ENCODE measurements around the gene POP4.

POP4 gene

GRCh38 chr19:29564574-29565005, 41.5 kb upstream of the POP4 start:
- TF ChIP-seq CTCF (IDR thresholded peaks at IDR 0.05; ENCODE audit: extremely low read depth, missing control alignments): no peak
- DNase-seq (ENCODE audit: low spot score): no peak

- DNase-seq (ENCODE audit: low spot score): no peak
- no peak for TF ChIP-seq CTCF (IDR thresholded peaks at IDR 0.05; ENCODE audit: extremely low read depth, missing control alignments)
Observed at GRCh38 chr19:29565171-29565570, 40.9 kb upstream of the POP4 start.

GRCh38 chr19:29566496-29567054, 39.5 kb upstream of the POP4 start:
- DNase-seq (ENCODE audit: low spot score): no peak

GRCh38 chr19:29567366-29567915, 38.6 kb upstream of the POP4 start:
- no peak for TF ChIP-seq CTCF (IDR thresholded peaks at IDR 0.05; ENCODE audit: extremely low read depth, missing control alignments)
- DNase-seq (ENCODE audit: low spot score): no peak

More at GRCh38 chr19:29566496-29567054, 39.5 kb upstream of the POP4 start:
- no peak for TF ChIP-seq CTCF (IDR thresholded peaks at IDR 0.05; ENCODE audit: extremely low read depth, missing control alignments)

GRCh38 chr19:29568036-29569025, 37.8 kb upstream of the POP4 start:
- no peak for DNase-seq (ENCODE audit: low spot score)
- no peak for TF ChIP-seq CTCF (IDR thresholded peaks at IDR 0.05; ENCODE audit: extremely low read depth, missing control alignments)

- no peak for TF ChIP-seq CTCF (IDR thresholded peaks at IDR 0.05; ENCODE audit: extremely low read depth, missing control alignments)
- DNase-seq (ENCODE audit: low spot score): no peak
Observed at GRCh38 chr19:29569038-29569911, 36.8 kb upstream of the POP4 start.
